GM19023 (cell line): Measurements from ENCODE around the gene ABHD17C.
"Not testable (repeated sequence)": the region's sequence is repeated elsewhere in the genome, so short reads cannot be mapped to it uniquely, and the experiment has no call there.

ENCODE experiments used
- ATAC-seq: cut with Tn5 transposase; IDR thresholded peaks from one replicate; pipeline ENCODE4 v1.9.1; 2021; ENCODE audit warnings: mild to moderate bottlenecking, moderate library complexity; ENCODE audit not compliant: unreplicated experiment

ABHD17C gene

DNA sequence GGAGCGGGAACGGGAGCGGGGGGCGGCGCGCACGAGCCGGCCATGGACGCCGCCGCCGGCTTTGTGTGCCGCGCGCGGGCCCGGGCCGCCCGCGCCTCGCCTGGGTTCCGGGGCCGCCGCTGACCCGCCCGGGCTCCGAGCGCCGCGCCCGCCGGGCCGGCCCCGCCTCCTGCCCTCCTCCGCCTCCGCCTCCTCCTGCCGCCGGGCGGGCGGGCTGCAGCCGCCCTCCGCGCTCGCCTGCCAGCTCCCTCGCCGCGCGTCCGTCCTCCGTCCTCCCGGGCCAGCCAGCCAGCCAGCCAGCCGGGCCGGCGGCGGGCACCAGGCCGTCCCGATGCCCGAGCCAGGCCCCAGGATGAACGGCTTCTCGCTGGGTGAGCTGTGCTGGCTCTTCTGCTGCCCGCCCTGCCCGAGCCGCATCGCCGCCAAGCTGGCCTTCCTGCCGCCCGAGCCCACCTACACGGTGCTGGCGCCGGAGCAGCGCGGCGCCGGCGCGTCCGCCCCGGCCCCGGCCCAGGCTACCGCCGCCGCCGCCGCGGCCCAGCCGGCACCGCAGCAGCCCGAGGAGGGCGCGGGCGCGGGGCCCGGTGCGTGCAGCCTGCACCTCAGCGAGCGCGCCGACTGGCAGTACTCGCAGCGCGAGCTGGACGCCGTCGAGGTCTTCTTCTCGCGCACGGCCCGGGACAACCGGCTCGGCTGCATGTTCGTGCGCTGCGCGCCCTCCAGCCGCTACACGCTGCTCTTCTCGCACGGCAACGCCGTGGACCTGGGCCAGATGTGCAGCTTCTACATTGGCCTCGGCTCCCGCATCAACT, at the start of gene ABHD17C:
Gene ABHD17C (plus strand): TSS at position 212 of the 812 bp plus-strand sequence. CDS start 120 bp downstream, at position 332.
- ATAC-seq = peak; percentile 76

- ATAC-seq = no peak
These were observed 49.5 kb upstream of the ABHD17C start for GRCh38 chr15:80645494-80646065.

DNA sequence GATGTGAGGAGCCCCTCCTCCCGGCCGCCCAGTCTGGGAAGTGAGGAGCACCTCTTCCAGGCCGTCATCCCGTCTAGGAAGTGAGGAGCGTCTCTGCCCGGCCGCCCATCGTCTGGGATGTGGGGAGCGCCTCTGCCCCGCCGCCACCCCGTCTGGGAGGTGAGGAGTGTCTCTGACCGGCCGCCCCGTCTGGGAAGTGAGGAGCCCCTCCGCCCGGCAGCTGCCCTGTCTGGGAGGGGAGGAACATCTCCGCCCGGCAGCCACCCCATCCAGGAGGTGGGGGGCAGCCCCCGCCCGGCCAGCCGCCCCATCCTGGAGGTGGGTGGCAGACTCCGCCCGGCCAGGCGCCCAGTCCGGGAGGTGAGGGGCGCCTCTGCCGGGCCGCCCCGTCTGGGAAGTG, 47.7 kb upstream of the ABHD17C start:
- not testable (repeated sequence) for ATAC-seq

DNA sequence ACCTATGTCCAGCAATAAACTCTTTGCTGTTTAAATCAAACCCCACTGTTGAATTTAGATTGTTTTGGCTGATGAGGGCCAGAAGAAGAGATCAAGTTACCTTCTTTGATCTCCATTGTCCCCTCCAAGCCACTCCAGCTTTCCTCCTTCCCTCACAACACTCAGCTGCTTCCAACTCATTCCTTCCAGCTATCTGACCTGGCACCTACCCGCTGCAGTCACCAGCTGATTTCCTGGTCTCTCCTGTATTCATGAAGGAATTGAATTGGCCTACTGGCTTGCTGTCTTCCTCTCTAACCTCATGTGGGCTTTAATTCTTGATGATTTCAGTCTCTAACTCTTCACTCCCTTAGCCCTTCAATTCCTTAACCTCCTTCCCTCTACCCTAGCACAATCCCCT, 40.8 kb upstream of the ABHD17C start:
- no peak for ATAC-seq

DNA sequence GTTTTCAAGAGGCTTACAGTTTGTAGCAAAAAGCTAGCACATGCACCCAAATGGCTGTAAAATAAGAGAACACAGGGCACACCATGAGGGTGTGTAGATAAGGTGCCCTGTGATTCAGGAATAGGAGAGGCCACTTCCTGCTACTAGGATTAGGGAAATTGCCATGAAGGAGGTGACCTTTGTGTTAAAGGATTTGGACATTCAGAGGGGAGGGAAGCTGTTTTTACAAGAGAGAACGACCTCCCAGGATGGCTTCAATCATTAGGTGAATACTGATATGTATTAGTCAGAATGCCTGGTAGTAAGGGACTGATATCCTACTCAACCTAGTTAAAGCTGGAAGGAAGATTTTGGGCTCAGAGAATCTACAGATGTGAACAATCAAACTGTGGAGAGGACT, 35.7 kb upstream of the ABHD17C start:
- no peak for ATAC-seq

DNA sequence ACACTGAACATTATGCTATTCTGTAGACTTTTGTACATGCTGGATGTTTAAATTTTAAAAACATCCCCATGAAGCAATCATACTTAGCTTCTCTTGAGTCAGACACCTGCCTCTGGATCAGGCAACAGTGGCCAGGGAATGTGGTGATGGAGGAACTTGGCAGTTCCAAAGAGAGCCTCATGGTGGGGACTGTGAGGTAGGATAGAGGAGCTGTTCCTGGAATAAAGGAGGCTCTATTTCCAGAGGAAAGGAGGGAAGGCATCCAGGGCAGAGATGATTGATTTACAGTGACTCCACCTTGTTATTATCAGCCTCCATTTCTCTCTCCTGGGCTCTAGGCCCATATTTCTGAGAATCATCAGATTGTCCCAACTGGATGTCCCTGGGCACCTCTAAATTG, 35.0 kb upstream of the ABHD17C start:
- ATAC-seq = no peak

DNA sequence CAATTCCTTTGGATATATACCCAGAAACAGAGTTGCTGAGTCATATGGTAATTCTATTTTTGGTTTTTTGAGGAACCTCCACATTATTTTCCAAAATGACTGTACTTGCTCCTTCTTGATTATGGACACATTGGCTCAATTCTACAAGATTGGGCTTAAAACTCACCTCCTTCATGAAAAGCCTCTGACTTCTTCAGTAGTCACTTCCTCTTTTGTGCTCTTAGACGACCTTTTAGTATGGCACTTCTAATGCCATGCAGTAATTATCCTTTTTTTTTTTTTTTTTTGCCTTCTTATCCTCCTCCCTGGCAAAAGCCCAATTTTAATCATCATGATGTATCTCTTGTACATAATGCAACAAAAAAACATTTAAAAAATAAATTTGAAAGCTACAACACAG, 33.0 kb upstream of the ABHD17C start:
- ATAC-seq = no peak

- no peak for ATAC-seq
These were observed 32.2 kb upstream of the ABHD17C start for GRCh38 chr15:80662757-80663553.

DNA sequence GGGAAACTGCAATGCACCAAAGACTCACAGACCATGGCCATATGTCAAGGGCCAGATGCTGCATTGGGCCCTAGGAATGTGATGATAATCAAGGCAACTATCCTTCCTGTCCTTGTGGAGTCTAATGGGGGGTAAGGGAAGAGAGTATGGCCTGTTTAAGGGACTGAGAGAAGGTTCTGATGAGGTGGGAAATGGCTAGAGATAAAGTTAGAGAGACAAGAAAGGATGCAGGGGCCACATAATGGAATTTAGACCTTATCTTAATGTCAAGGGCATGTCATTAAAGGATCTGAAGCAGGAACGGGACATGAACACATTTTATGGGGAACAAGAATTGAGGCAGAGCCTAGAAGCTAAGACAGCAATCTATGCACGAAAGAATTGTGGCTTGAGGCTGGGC, 30.0 kb upstream of the ABHD17C start:
- ATAC-seq = no peak

- no peak for ATAC-seq
These were observed 27.2 kb upstream of the ABHD17C start for GRCh38 chr15:80667936-80668335.

DNA sequence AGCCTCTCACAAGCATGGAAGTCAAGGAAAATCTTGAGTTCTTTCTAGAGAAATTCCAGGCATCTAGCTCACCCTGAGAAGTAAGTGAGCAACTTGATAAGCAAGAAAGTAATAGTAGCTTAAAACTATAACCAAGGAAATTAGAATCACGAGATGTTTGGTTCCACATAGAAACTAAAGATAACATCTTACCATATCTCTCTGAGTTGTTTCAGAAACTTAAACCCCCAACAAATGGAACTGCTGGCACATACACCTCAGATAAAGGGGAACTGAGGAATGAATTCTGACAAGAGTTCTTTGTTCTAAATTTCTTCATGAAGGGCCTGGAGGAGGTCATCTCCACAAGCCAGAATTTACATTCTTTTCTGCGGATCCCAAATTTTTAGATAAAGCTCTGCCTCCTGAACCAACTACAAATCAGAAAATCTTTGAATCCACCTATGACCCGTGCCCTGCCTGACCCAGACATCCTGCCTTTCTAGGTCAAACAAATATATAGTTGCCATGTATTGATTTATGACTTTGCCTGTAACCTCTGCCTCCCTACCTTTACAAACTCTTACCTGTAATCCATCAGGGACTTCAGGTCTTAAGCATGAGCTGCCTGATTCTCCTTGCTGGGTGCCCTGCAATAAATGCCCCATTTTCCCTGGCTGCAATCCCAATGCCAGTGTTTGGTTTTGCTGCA, 26.4 kb upstream of the ABHD17C start:
- no peak for ATAC-seq

DNA sequence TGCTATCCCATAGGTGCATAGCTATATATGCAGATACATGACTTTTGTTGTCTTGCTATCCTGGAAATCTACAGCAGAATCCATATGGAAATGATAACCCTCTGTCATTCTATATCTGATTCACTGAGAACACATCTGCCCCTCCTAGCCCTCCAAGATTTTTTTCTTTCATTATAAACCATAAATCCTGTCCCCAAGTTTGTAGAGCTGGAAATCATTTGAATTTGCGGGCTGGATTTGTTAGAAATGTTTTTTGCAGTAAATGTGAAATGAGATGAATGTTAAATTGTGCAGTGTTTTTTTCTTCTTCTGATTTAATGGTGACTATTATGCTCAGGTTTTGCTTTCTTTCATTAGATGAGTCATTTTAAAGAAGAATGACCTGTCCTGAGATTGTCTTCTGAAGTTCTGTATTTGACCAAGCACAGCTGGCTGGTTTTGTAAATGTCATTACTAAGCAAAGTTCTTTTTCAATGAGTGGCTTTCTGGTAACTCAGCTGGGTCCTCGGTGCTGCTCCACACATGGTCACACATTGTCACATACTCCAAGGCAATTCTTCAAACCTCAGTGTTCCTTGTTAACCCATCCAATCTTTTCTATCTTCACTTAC, 25.3 kb upstream of the ABHD17C start:
- ATAC-seq = no peak

DNA sequence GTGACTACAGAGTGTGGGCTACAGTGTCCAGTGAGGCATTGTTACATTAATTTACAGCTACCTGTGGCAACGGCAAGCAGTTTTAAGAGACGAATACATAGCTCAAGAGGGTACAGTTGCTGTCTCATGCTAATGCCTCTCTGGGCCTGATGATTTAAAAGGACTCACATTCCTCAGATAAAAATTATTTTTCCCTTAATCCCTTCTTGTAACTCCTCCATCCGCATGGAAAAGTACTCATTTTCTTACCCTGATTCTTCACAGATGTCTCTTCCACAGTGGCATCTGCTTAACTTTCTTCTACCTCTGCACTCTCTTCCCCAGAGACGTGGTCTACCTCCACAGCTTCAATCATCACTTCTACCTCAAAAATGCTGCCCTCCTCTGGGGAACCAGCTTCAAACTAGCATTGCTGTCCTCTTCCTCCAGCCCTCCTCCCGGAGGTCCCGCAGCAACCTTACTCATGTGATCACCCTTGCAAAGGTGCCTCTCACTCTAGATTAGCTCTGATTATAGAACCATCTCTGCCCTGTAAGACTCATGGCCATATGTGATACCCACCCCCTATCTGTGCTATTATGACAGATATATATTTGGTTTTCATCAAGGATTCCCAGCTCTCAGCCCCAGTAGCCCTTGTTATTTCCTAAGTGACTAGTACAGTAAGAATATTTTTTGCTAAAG, 21.4 kb upstream of the ABHD17C start:
- ATAC-seq = no peak

GRCh38 chr15:80674245-80674614, 20.9 kb upstream of the ABHD17C start:
- no peak for ATAC-seq

GRCh38 chr15:80677041-80677440, 18.1 kb upstream of the ABHD17C start:
- no peak for ATAC-seq

- no peak for ATAC-seq
These were observed 15.8 kb upstream of the ABHD17C start for GRCh38 chr15:80679167-80679803.

GRCh38 chr15:80679804-80680175, 15.3 kb upstream of the ABHD17C start:
- ATAC-seq = no peak

DNA sequence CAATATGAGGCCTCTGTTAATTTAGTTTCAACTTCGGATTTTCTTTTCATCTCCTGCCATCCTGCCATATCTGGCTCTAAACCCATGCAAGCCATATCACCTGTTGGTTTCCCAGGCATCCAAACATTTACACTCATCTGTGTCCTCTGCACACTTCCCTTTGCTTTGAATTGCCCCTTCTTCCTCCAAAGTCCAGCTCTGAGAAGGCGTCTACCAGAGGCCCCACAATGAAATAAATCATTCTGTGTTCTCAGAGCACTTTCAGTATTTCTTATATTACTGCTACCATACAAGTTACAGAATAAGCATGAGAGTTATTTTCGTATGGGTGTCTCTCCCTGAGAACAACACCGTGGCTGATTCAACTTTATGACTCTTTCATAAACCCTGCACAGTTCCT, 12.9 kb upstream of the ABHD17C start:
- ATAC-seq = no peak

GRCh38 chr15:80684697-80685096, 10.4 kb upstream of the ABHD17C start:
- ATAC-seq = no peak

DNA sequence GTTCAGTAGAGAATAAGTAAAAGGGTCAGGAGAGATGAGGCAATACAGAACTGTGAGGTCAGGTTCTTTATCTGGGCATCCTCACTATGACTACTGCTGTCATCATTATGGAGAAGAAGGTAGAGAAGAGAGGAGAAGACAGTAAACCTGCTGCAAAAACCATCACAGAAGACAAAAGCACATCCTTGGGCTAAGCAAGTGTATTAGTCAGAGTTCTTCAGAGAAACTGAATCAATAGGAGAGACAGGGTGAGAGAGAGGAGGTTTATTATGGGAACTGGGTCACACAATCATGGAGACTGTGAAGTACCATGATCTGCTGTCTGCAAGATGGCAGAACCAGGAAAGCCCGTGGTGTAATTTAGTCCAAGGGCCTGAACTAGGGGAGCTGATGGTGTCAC, 9.5 kb upstream of the ABHD17C start:
- ATAC-seq = no peak
